RWPE2 (cell line): ENCODE measurements around the gene FOXO3.
A peak's percentile ranks its signal among the peaks of the same experiment; 100 is the strongest.

Experiments used
- ATAC-seq: fragments of 200-7000 bp; cut with Tn5 transposase; 3 replicates; pipeline ENCODE4 v1.9.1; 2021; ENCODE audit warnings: low read depth
- DNase-seq: peaks from one replicate; pipeline ENCODE4 v3.0.0-alpha.2; 2020; ENCODE audit warnings: low spot score
- H3K27ac ChIP-seq: fragments of 450-650 bp; 2 replicates; pipeline ENCODE4 v1.5.1; 2017; ENCODE audit warnings: mild to moderate bottlenecking; ENCODE audit not compliant: poor library complexity, severe bottlenecking
- H3K27me3 ChIP-seq: fragments of 250-450 bp; sonication (Bioruptor Pico); 2 replicates; pipeline ENCODE4 v1.5.1; 2021; ENCODE audit warnings: mild to moderate bottlenecking, moderate library complexity; ENCODE audit not compliant: insufficient read depth, poor library complexity, severe bottlenecking
- H3K36me3 ChIP-seq: fragments of 250-450 bp; sonication (Bioruptor Pico); 2 replicates; pipeline ENCODE4 v1.5.1; 2020; ENCODE audit warnings: low read depth, mild to moderate bottlenecking, moderate library complexity
- H3K4me1 ChIP-seq: fragments of 250-450 bp; sonication (Bioruptor Pico); 2 replicates; pipeline ENCODE4 v1.5.1; 2021; ENCODE audit warnings: mild to moderate bottlenecking, moderate library complexity; ENCODE audit not compliant: insufficient read depth, poor library complexity, severe bottlenecking
- H3K4me3 ChIP-seq: fragments of 250-450 bp; sonication (Bioruptor Pico); 2 replicates; pipeline ENCODE4 v1.5.1; 2021; ENCODE audit warnings: mild to moderate bottlenecking, moderate library complexity; ENCODE audit not compliant: severe bottlenecking
- H3K9me3 ChIP-seq: fragments of 250-450 bp; sonication (Bioruptor Pico); 2 replicates; pipeline ENCODE4 v1.5.1; 2021; ENCODE audit warnings: mild to moderate bottlenecking, moderate library complexity; ENCODE audit not compliant: severe bottlenecking
- CTCF ChIP-seq: fragments of 450-650 bp; IDR thresholded peaks from one replicate; pipeline ENCODE4 v1.5.1; 2017; ENCODE audit warnings: mild to moderate bottlenecking, moderate library complexity; ENCODE audit not compliant: poor library complexity, severe bottlenecking

The FOXO3 gene

GRCh38 chr6:108689272-108690161 is 128.8 kb downstream of the FOXO3 start:
- no peak for TF ChIP-seq CTCF
- H3K4me1 ChIP-seq = peaks cover 49% of the 10 kb centered on the region
- H3K36me3 ChIP-seq = peaks cover 20% of the 10 kb centered on the region; the same call in 1 of the 2 replicates
- H3K9me3 ChIP-seq = no peaks in the 10 kb centered on the region
- no peak overlapping the region for H3K4me3 ChIP-seq
- ATAC-seq (peak; percentile 88), DNase-seq (peak; percentile 98)
- no peaks in the 10 kb centered on the region for H3K27me3 ChIP-seq
- H3K27ac ChIP-seq = peak overlapping the region; percentile 84

- Histone ChIP-seq H3K4me3 (no peak overlapping the region), H3K4me1 (peaks cover 43% of the 10 kb centered on the region), H3K27me3 (no peaks in the 10 kb centered on the region), H3K36me3 (peaks cover 11% of the 10 kb centered on the region; the same call in 1 of the 2 replicates), H3K9me3 (no peaks in the 10 kb centered on the region), H3K27ac (peak overlapping the region; percentile 84)
- no peak for TF ChIP-seq CTCF
- DNase-seq (no peak), ATAC-seq (no peak)
These were observed 129.8 kb downstream of the FOXO3 start for GRCh38 chr6:108690326-108691049.

- peaks cover 22% of the 10 kb centered on the region for H3K4me1 ChIP-seq
- H3K27ac ChIP-seq = no peak overlapping the region
- TF ChIP-seq CTCF = no peak
- H3K9me3 ChIP-seq = no peaks in the 10 kb centered on the region
- H3K4me3 ChIP-seq = no peak overlapping the region
- H3K36me3 ChIP-seq = no peaks in the 10 kb centered on the region
- H3K27me3 ChIP-seq = no peaks in the 10 kb centered on the region
- DNase-seq (no peak), ATAC-seq (no peak)
These were observed 132.9 kb downstream of the FOXO3 start for GRCh38 chr6:108693430-108694154.

- H3K9me3 ChIP-seq = no peaks in the 10 kb centered on the region
- no peaks in the 10 kb centered on the region for H3K27me3 ChIP-seq
- H3K4me3 ChIP-seq = no peak overlapping the region
- H3K36me3 ChIP-seq = no peaks in the 10 kb centered on the region
- ATAC-seq (0 out of 3 replicates have a peak, but pooled peaks have one; percentile 19), DNase-seq (no peak)
- H3K4me1 ChIP-seq = peaks cover 13% of the 10 kb centered on the region
- no peak overlapping the region for H3K27ac ChIP-seq
- no peak for TF ChIP-seq CTCF
These were observed 134.1 kb downstream of the FOXO3 start for GRCh38 chr6:108694816-108695215.
